K562 (cell line): ENCODE measurements around the gene FITM1. TPM values are rescaled to one million over a fixed set of nuclear protein-coding genes. Genes with fewer than 3 reads are reported as not detected.

Experiments
- DDX20 ChIP-seq: fragments of 450-650 bp; IDR thresholded peaks from 2 replicates; pipeline ENCODE4 v1.6.1; 2016; ENCODE audit warnings: missing genetic modification characterization, low read depth, mild to moderate bottlenecking, missing compliant biosample characterization, moderate library complexity
- EP400 ChIP-seq: fragments of 450-650 bp; IDR thresholded peaks from 2 replicates; pipeline ENCODE4 v1.6.1; 2017; ENCODE audit warnings: antibody characterized with exemption, mild to moderate bottlenecking, moderate library complexity
- EWSR1 ChIP-seq: fragments of 450-650 bp; IDR thresholded peaks from 2 replicates; pipeline ENCODE4 v1.6.1; 2018; ENCODE audit warnings: borderline replicate concordance, mild to moderate bottlenecking, low read depth, moderate library complexity; ENCODE audit not compliant: partially characterized antibody
- HSF4 ChIP-seq: fragments of 250-450 bp; sonication (Bioruptor Pico); IDR thresholded peaks from 2 replicates; pipeline ENCODE4 v2.1.2; 2022; ENCODE audit warnings: mild to moderate bottlenecking, moderate library complexity, borderline replicate concordance
- ILK ChIP-seq: fragments of 450-650 bp; IDR thresholded peaks from 2 replicates; pipeline ENCODE4 v1.6.1; 2016; ENCODE audit warnings: missing genetic modification characterization, low read depth, mild to moderate bottlenecking, missing compliant biosample characterization, moderate library complexity, borderline replicate concordance
- POLR3A ChIP-seq: IDR thresholded peaks from 2 replicates; pipeline ENCODE4 v1.6.1; 2011; ENCODE audit warnings: borderline replicate concordance, mild to moderate bottlenecking, moderate library complexity; ENCODE audit not compliant: insufficient read length, insufficient read depth; ENCODE audit errors: extremely low read depth
- RBBP5 ChIP-seq: fragments of 200-600 bp; sonication (generic); IDR thresholded peaks from 2 replicates; pipeline ENCODE4 v1.6.1; 2012; ENCODE audit warnings: borderline replicate concordance, mild to moderate bottlenecking, low read length, control low read depth, inconsistent platforms; ENCODE audit not compliant: insufficient read depth, poor library complexity, severe bottlenecking
- SFPQ ChIP-seq: fragments of 200-400 bp; formaldehyde crosslinking; IDR thresholded peaks from 2 replicates; pipeline ENCODE4 v1.6.1; 2017; ENCODE audit warnings: mild to moderate bottlenecking, low read depth, low read length, moderate library complexity
- SMARCA4 ChIP-seq: fragments of 450-650 bp; IDR thresholded peaks from 2 replicates; pipeline ENCODE4 v1.6.1; 2016
- SRSF9 ChIP-seq: fragments of 200-400 bp; formaldehyde crosslinking; IDR thresholded peaks from 2 replicates; pipeline ENCODE4 v1.6.1; 2017; ENCODE audit warnings: low read depth, low read length, borderline replicate concordance
- TEAD4 ChIP-seq, 2 experiments: sonication (generic) in 1 of 2; formaldehyde crosslinking in 1 of 2; IDR thresholded peaks; 2 replicates each; pipeline versions ENCODE4 v1.6.1 to v1.8.0; 2012 to 2022; ENCODE audit warnings: borderline replicate concordance in 1 of 2, inconsistent platforms in 1 of 2, low read length in 1 of 2, mild to moderate bottlenecking in 1 of 2, missing genetic modification reagents in 1 of 2
- TRIM28 ChIP-seq: fragments of 450-650 bp; IDR thresholded peaks from 2 replicates; pipeline ENCODE4 v1.6.1; 2017
- ZBTB11 ChIP-seq, 3 experiments: fragments of 200-800 bp in 1 of 3; fragments of 250-450 bp in 1 of 3; fragments of 450-650 bp in 1 of 3; sonication (Bioruptor Pico) in 1 of 3; sonication (Bioruptor generic) in 1 of 3; formaldehyde crosslinking in 1 of 3; IDR thresholded peaks; 2 replicates each; pipeline versions ENCODE4 v1.6.1 to v1.8.0; 2016 to 2022; ENCODE audit warnings: mild to moderate bottlenecking in 2 of 3, missing genetic modification characterization in 2 of 3, missing compliant biosample characterization in 1 of 3, moderate library complexity in 1 of 3
- ZNF239 ChIP-seq: fragments of 250-450 bp; sonication (Bioruptor Pico); IDR thresholded peaks from 2 replicates; pipeline ENCODE4 v1.4.0; 2020; ENCODE audit warnings: mild to moderate bottlenecking
- ZNF609 ChIP-seq: sonication (generic); formaldehyde crosslinking; IDR thresholded peaks from 2 replicates; pipeline ENCODE4 v1.8.1; 2023; ENCODE audit warnings: missing genetic modification reagents, mild to moderate bottlenecking, borderline replicate concordance
- polyA plus RNA-seq, 8 experiments: library from polyadenylated mRNA; depleted of rRNA in 4 of 8; stranded (reverse) in 5 of 8; unstranded in 3 of 8; fragments of >200 nt; fragmentation: Nextera tagmentation in 2 of 8; fragmentation: Illumina TruSeq in 1 of 8; extraction: Ambion mirVana in 2 of 8; extraction: Trizol in 1 of 8; gene quantifications; 2 replicates each; pipeline versions ENCODE4 v1.2.1 to v1.2.3, GENCODE V29; 2011 to 2014; ENCODE audit warnings: inconsistent platforms in 1 of 8, missing spikeins in 1 of 8
- total RNA-seq, 7 experiments: library from RNA; depleted of rRNA in 6 of 7; stranded (reverse); fragments of >200 nt in 6 of 7; fragmentation: Illumina TruSeq in 2 of 7; extraction: Trizol in 2 of 7; gene quantifications; 2 replicates each; pipeline versions ENCODE4 v1.2.1 to v1.2.3, GENCODE V29; 2011 to 2021; ENCODE audit warnings: low replicate concordance in 1 of 7

The FITM1 gene
- total and polyA plus RNA-seq, 9 of the 15 experiments (the other 6 are each of a cell fraction or from before 2014, with no cell fraction given) = 0.09 to 0.20 TPM; not detected in 7

- TF ChIP-seq ZBTB11 (CRISPR knock-in tag; IDR thresholded peaks at IDR 0.05) = no peak
- TF ChIP-seq HSF4 (CRISPR knock-in tag) = no peak
- TF ChIP-seq DDX20 = no peak
- TF ChIP-seq RBBP5 = peak; percentile 56
- no peak for TF ChIP-seq ZNF239
- no peak for TF ChIP-seq TRIM28
- TF ChIP-seq SMARCA4 = 0 out of 2 replicates have a peak, but pooled peaks have one; percentile 10
- TF ChIP-seq EP400 = peak; percentile 81
- no peak for TF ChIP-seq SRSF9
- no peak for TF ChIP-seq SFPQ
- TF ChIP-seq POLR3A = no peak
- TF ChIP-seq ZNF609 = no peak
- no peak for TF ChIP-seq ILK (tag)
- no peak for TF ChIP-seq EWSR1
- TF ChIP-seq TEAD4 (IDR thresholded peaks at IDR 0.05; ENCODE audit: low read length) = no peak
- no peak for TF ChIP-seq TEAD4 (CRISPR knock-in tag; IDR thresholded peaks at IDR 0.05; ENCODE audit: borderline replicate concordance)
Measured at GRCh38 chr14:24141097-24141880, 10.8 kb downstream of the FITM1 start, which contains the start of gene EMC9 (continued).
